Ishikawa (cell line): Measurements from ENCODE around the gene FRAS1.

Experiments
- CEBPB ChIP-seq: IDR thresholded peaks from 2 replicates; pipeline ENCODE4 v1.6.1; 2012
- CREB1 ChIP-seq: IDR thresholded peaks from 2 replicates; pipeline ENCODE4 v1.6.1; 2012; ENCODE audit warnings: low read depth
- EGR1 ChIP-seq: IDR thresholded peaks from 2 replicates; pipeline ENCODE4 v1.6.1; 2012
- EP300 ChIP-seq: IDR thresholded peaks from 2 replicates; pipeline ENCODE4 v1.6.1; 2012; ENCODE audit warnings: borderline replicate concordance
- FOXM1 ChIP-seq: IDR thresholded peaks from 2 replicates; pipeline ENCODE4 v1.6.1; 2012; ENCODE audit warnings: low read depth, borderline replicate concordance
- MAX ChIP-seq: IDR thresholded peaks from 2 replicates; pipeline ENCODE4 v1.6.1; 2012
- NFIC ChIP-seq: IDR thresholded peaks from 2 replicates; pipeline ENCODE4 v1.6.1; 2012
- RAD21 ChIP-seq: IDR thresholded peaks from 2 replicates; pipeline ENCODE4 v1.6.1; 2012; ENCODE audit warnings: low read depth
- REST ChIP-seq: IDR thresholded peaks from 2 replicates; pipeline ENCODE4 v1.6.1; 2012; ENCODE audit warnings: low read depth, mild to moderate bottlenecking
- TAF1 ChIP-seq: IDR thresholded peaks from 2 replicates; pipeline ENCODE4 v1.6.1; 2012; ENCODE audit warnings: low read depth, mild to moderate bottlenecking
- TCF12 ChIP-seq: IDR thresholded peaks from 2 replicates; pipeline ENCODE4 v1.6.1; 2012; ENCODE audit warnings: low read depth
- TEAD4 ChIP-seq: IDR thresholded peaks from 2 replicates; pipeline ENCODE4 v1.6.1; 2012
- USF1 ChIP-seq: IDR thresholded peaks from 2 replicates; pipeline ENCODE4 v1.6.1; 2012
- YY1 ChIP-seq: IDR thresholded peaks from 2 replicates; pipeline ENCODE4 v1.6.1; 2012; ENCODE audit warnings: low read depth
- ZBTB7A ChIP-seq: IDR thresholded peaks from 2 replicates; pipeline ENCODE4 v1.6.1; 2012; ENCODE audit warnings: low read depth

Gene FRAS1

GRCh38 chr4:78186597-78187543 is 129.7 kb downstream of the FRAS1 start:
- TF ChIP-seq TCF12 (no peak), YY1 (no peak), FOXM1 (no peak), TAF1 (no peak), RAD21 (no peak), EP300 (no peak), CEBPB (no peak), USF1 (no peak), NFIC (no peak), EGR1 (no peak), MAX (no peak), ZBTB7A (no peak), TEAD4 (no peak), CREB1 (no peak), REST (no peak)

- TF ChIP-seq YY1, result no peak
- TF ChIP-seq EP300, result no peak
- TF ChIP-seq RAD21, result no peak
- no peak for TF ChIP-seq FOXM1
- no peak for TF ChIP-seq NFIC
- TF ChIP-seq TEAD4, result no peak
- no peak for TF ChIP-seq USF1
- TF ChIP-seq ZBTB7A, result no peak
- TF ChIP-seq CEBPB, result no peak
- TF ChIP-seq TAF1, result no peak
Observed at GRCh38 chr4:78190068-78190467, 132.9 kb downstream of the FRAS1 start.

- TF ChIP-seq TCF12 (no peak), CEBPB (no peak), CREB1 (no peak), EGR1 (no peak), MAX (no peak), ZBTB7A (no peak), TEAD4 (no peak), NFIC (no peak), RAD21 (no peak), YY1 (no peak)
Observed at GRCh38 chr4:78190595-78190994, 133.5 kb downstream of the FRAS1 start.

- no peak for TF ChIP-seq EP300
- TF ChIP-seq FOXM1, result no peak
- TF ChIP-seq CREB1, result no peak
- no peak for TF ChIP-seq TCF12
- TF ChIP-seq REST, result no peak
- TF ChIP-seq ZBTB7A, result no peak
- no peak for TF ChIP-seq YY1
- no peak for TF ChIP-seq USF1
- no peak for TF ChIP-seq RAD21
- TF ChIP-seq CEBPB, result no peak
- TF ChIP-seq TAF1, result no peak
- TF ChIP-seq TEAD4, result no peak
- no peak for TF ChIP-seq MAX
- TF ChIP-seq EGR1, result no peak
- no peak for TF ChIP-seq NFIC
Observed at GRCh38 chr4:78197947-78198346, 140.8 kb downstream of the FRAS1 start.

- TF ChIP-seq TCF12 (no peak), EGR1 (no peak), NFIC (no peak), ZBTB7A (no peak), CEBPB (no peak), TAF1 (no peak), REST (no peak), EP300 (no peak), FOXM1 (no peak), TEAD4 (no peak), USF1 (no peak), RAD21 (no peak), MAX (no peak), CREB1 (no peak), YY1 (no peak)
Observed at GRCh38 chr4:78199984-78200383, 142.9 kb downstream of the FRAS1 start.
